H1 (cell line): ENCODE measurements around the gene COL4A4. TPM values are rescaled to one million over a fixed set of nuclear protein-coding genes. Genes with fewer than 3 reads are reported as not detected.

Experiments
- CTCF ChIA-PET: fragments of 300-600 bp; sonication (Branson Sonifier 250); formaldehyde crosslinking; loops from one replicate; lab custom pipeline; 2021; ENCODE audit not compliant: partially characterized antibody; lab: Charles Lee
- POLR2A ChIA-PET: fragments of 300-600 bp; sonication (Branson Sonifier 250); formaldehyde crosslinking; loops from one replicate; lab custom pipeline; 2021; ENCODE audit warnings: inconsistent platforms; ENCODE audit not compliant: partially characterized antibody; lab: Charles Lee
- DNase-seq, 2 experiments: peaks; one replicate each; pipeline versions ENCODE4 v3.0.0 to v3.0.0-alpha.2; 2010 to 2022; ENCODE audit warnings: low spot score in 2 of 2, low read depth in 1 of 2, mixed read lengths in 1 of 2
- FAIRE-seq: peaks from 2 replicates; lab custom pipeline; 2011; peaks lifted over from hg19 to GRCh38; lab: Jason Lieb, UNC
- H2AFZ ChIP-seq: 2 replicates; pipeline ENCODE4 v1.8.1; 2012; ENCODE audit warnings: low read length, inconsistent platforms
- H2AK5ac ChIP-seq: 2 replicates; pipeline ENCODE4 v1.6.1; 2013; ENCODE audit warnings: low read depth, low read length
- H2BK120ac ChIP-seq: replicated peaks from 2 replicates; pipeline ENCODE3; 2013; ENCODE audit warnings: low read depth, low read length, inconsistent platforms
- H2BK12ac ChIP-seq: 2 replicates; pipeline ENCODE4 v1.6.1; 2013; ENCODE audit warnings: low read depth, low read length
- H2BK15ac ChIP-seq: 2 replicates; pipeline ENCODE4 v1.6.1; 2013; ENCODE audit warnings: low read length
- H2BK20ac ChIP-seq: 2 replicates; pipeline ENCODE4 v1.6.1; 2013; ENCODE audit warnings: low read length
- H2BK5ac ChIP-seq: 2 replicates; pipeline ENCODE4 v1.6.1; 2013; ENCODE audit warnings: low read depth, low read length
- H3K14ac ChIP-seq: 2 replicates; pipeline ENCODE4 v1.6.1; 2013; ENCODE audit warnings: inconsistent platforms; ENCODE audit not compliant: insufficient read length
- H3K18ac ChIP-seq: 2 replicates; pipeline ENCODE4 v1.6.1; 2013; ENCODE audit warnings: low read length; ENCODE audit errors: extremely low read depth
- H3K23ac ChIP-seq: 2 replicates; pipeline ENCODE4 v1.6.1; 2013; ENCODE audit warnings: inconsistent platforms; ENCODE audit not compliant: insufficient read length
- H3K23me2 ChIP-seq: 2 replicates; pipeline ENCODE4 v1.6.1; 2013; ENCODE audit warnings: low read depth, low read length
- H3K27ac ChIP-seq: 2 replicates; pipeline ENCODE4 v1.6.1; 2011; ENCODE audit warnings: low read depth, low read length, inconsistent platforms
- H3K27me3 ChIP-seq, 4 experiments: replicated peaks in 1 of 4; 1 replicate in 1 of 4; 2 replicates in 3 of 4; pipeline versions ENCODE4 v1.6.1 to v1.8.1; 2011 to 2013; ENCODE audit warnings: low read length in 3 of 4, mild to moderate bottlenecking in 3 of 4, inconsistent platforms in 2 of 4, mixed read lengths in 2 of 4, moderate library complexity in 1 of 4; ENCODE audit not compliant: control insufficient read depth in 3 of 4, insufficient read depth in 3 of 4; ENCODE audit errors: extremely low read depth in 1 of 4
- H3K36me3 ChIP-seq, 4 experiments: 2 replicates each; pipeline versions ENCODE4 v1.6.1 to v1.8.1; 2011 to 2013; ENCODE audit warnings: mild to moderate bottlenecking in 4 of 4, low read length in 3 of 4, moderate library complexity in 2 of 4, control low read depth in 1 of 4, inconsistent platforms in 1 of 4; ENCODE audit not compliant: insufficient read depth in 4 of 4, control insufficient read depth in 2 of 4
- H3K4ac ChIP-seq: replicated peaks from 2 replicates; pipeline ENCODE3; 2013; ENCODE audit warnings: low read length, low read depth, mixed read lengths, inconsistent platforms; ENCODE audit not compliant: insufficient read length
- H3K4me1 ChIP-seq, 4 experiments: replicated peaks in 1 of 4; 1 replicate in 1 of 4; 2 replicates in 3 of 4; pipeline versions ENCODE4 v1.6.1 to v1.8.1; 2011 to 2013; ENCODE audit warnings: low read length in 3 of 4, inconsistent platforms in 2 of 4, mixed read lengths in 1 of 4; ENCODE audit not compliant: insufficient read depth in 4 of 4, control insufficient read depth in 3 of 4
- H3K4me2 ChIP-seq, 2 experiments: 2 replicates each; pipeline versions ENCODE4 v1.6.1 to v1.8.1; 2011 to 2013; ENCODE audit warnings: low read depth in 2 of 2, low read length in 2 of 2, control low read depth in 1 of 2, inconsistent platforms in 1 of 2, mild to moderate bottlenecking in 1 of 2; ENCODE audit not compliant: insufficient read depth in 1 of 2
- H3K4me3 ChIP-seq, 4 experiments: fragments of 200-600, 300-600 bp in 1 of 4; sonication (generic), shearing (Covaris generic), sonication (Bioruptor Twin) in 1 of 4; 2 replicates each; pipeline versions ENCODE4 v1.5.1 to v1.8.1; 2011 to 2016; ENCODE audit warnings: low read length in 4 of 4, low read depth in 3 of 4, control low read depth in 2 of 4, inconsistent platforms in 2 of 4, mild to moderate bottlenecking in 2 of 4, mixed read lengths in 1 of 4, moderate library complexity in 1 of 4; ENCODE audit not compliant: insufficient read depth in 2 of 4; ENCODE audit errors: extremely low read depth in 1 of 4
- H3K56ac ChIP-seq: replicated peaks from 2 replicates; pipeline ENCODE3; 2013; ENCODE audit warnings: low read depth, mild to moderate bottlenecking, mixed read lengths, low read length, inconsistent platforms; ENCODE audit not compliant: insufficient read length
- H3K79me1 ChIP-seq: 2 replicates; pipeline ENCODE4 v1.6.1; 2013; ENCODE audit warnings: low read depth, low read length, control low read depth
- H3K79me2 ChIP-seq, 2 experiments: 2 replicates each; pipeline versions ENCODE4 v1.6.1 to v1.8.1; 2012 to 2013; ENCODE audit warnings: low read length in 2 of 2, mild to moderate bottlenecking in 2 of 2, inconsistent platforms in 1 of 2; ENCODE audit not compliant: insufficient read depth in 2 of 2, control insufficient read depth in 1 of 2
- H3K9ac ChIP-seq, 4 experiments: replicated peaks in 1 of 4; 1 replicate in 1 of 4; 2 replicates in 3 of 4; pipeline versions ENCODE4 v1.6.1 to v1.8.1; 2011 to 2013; ENCODE audit warnings: low read depth in 3 of 4, low read length in 3 of 4, control low read depth in 2 of 4, mild to moderate bottlenecking in 2 of 4, moderate library complexity in 2 of 4, inconsistent platforms in 1 of 4; ENCODE audit errors: extremely low read depth in 1 of 4
- H3K9me3 ChIP-seq, 2 experiments: 2 replicates each; pipeline versions ENCODE4 v1.6.1 to v1.8.1; 2012 to 2013; ENCODE audit warnings: mild to moderate bottlenecking in 2 of 2, moderate library complexity in 2 of 2, control low read depth in 1 of 2, inconsistent platforms in 1 of 2, low read depth in 1 of 2, low read length in 1 of 2, mixed read lengths in 1 of 2; ENCODE audit not compliant: insufficient read depth in 2 of 2
- H4K20me1 ChIP-seq, 2 experiments: replicated peaks in 1 of 2; 2 replicates each; pipeline versions ENCODE3 to v1.8.1; 2011 to 2013; ENCODE audit warnings: inconsistent platforms in 2 of 2, low read length in 2 of 2, mild to moderate bottlenecking in 1 of 2; ENCODE audit not compliant: insufficient read depth in 2 of 2, control insufficient read depth in 1 of 2
- H4K5ac ChIP-seq: 2 replicates; pipeline ENCODE4 v1.6.1; 2013; ENCODE audit warnings: low read length, low read depth, mixed read lengths, inconsistent platforms; ENCODE audit not compliant: insufficient read length
- H4K8ac ChIP-seq: 2 replicates; pipeline ENCODE4 v1.8.0; 2013; ENCODE audit warnings: mild to moderate bottlenecking, moderate library complexity, low read length, inconsistent platforms; ENCODE audit not compliant: insufficient read depth; ENCODE audit errors: extremely low read depth
- H4K91ac ChIP-seq: replicated peaks from 2 replicates; pipeline ENCODE3; 2013; ENCODE audit warnings: low read length, mixed read lengths, inconsistent platforms; ENCODE audit not compliant: insufficient read length
- HDAC6 ChIP-seq: IDR thresholded peaks from one replicate; pipeline ENCODE4 v1.7.1; 2012; ENCODE audit warnings: low read depth, mild to moderate bottlenecking, inconsistent platforms, low read length, moderate library complexity
- RAD21 ChIP-seq, 2 experiments: IDR thresholded peaks in 1 of 2; conservative IDR thresholded peaks in 1 of 2; 2 replicates each; pipeline ENCODE4 v1.6.1; 2011; ENCODE audit warnings: low read depth in 2 of 2, low read length in 2 of 2, improper control_type of control experiment in 1 of 2, inconsistent platforms in 1 of 2, mild to moderate bottlenecking in 1 of 2, moderate library complexity in 1 of 2
- WGBS, 2 experiments: shearing (Covaris generic) in 1 of 2; methylation state at CpG; one replicate each; pipeline versions ENCODE4 v1.1.6 to v1.1.7; 2013 to 2015; ENCODE audit warnings: low lambda C conversion rate in 2 of 2, mixed read lengths in 2 of 2, inconsistent platforms in 1 of 2, low coverage in 1 of 2, missing lambda C conversion rate in 1 of 2; ENCODE audit not compliant: insufficient replicate concordance in 2 of 2, insufficient coverage in 1 of 2, insufficient read length in 1 of 2; ENCODE audit errors: extremely low coverage in 1 of 2, missing lambda C conversion rate in 1 of 2; 5-methylcytosine and 5-hydroxymethylcytosine counted together
- polyA plus RNA-seq, 7 experiments: library from polyadenylated mRNA; depleted of rRNA in 3 of 7; stranded (reverse) in 5 of 7; unstranded in 2 of 7; fragments of >200 nt in 5 of 7; fragments of 200-250 nt in 2 of 7; gene quantifications; 1 replicate in 5 of 7; 2 replicates in 1 of 7; 4 replicates in 1 of 7; pipeline versions ENCODE4 v1.2.1 to v1.2.3, GENCODE V29; 2011 to 2013; ENCODE audit warnings: missing spikeins in 2 of 7, mixed read lengths in 2 of 7
- total RNA-seq: library from RNA; stranded (reverse); fragmentation: NEBNext Ultra II Directional; extraction: Animal tissue kit (Norgen Biotek cat#: 25700); gene quantifications from 2 replicates; pipeline ENCODE4 v1.2.1, GENCODE V29; 2021
- TF ChIP-seq, protein P1 (sequence below), 3 experiments: IDR thresholded peaks; 1 replicate in 2 of 3; 2 replicates in 1 of 3; pipeline versions ENCODE4 v1.5.1 to v1.6.1; 2011; ENCODE audit warnings: low read length in 3 of 3, mild to moderate bottlenecking in 3 of 3, inconsistent platforms in 2 of 3, low read depth in 1 of 3, moderate library complexity in 1 of 3; ENCODE audit not compliant: insufficient read depth in 1 of 3; ENCODE audit errors: control extremely low read depth in 1 of 3

The COL4A4 gene
- total and polyA plus RNA-seq, 2 of the 8 experiments (the other 6 are each of a cell fraction or from before 2014, with no cell fraction given), result 0.33 to 1.7 TPM

DNA sequence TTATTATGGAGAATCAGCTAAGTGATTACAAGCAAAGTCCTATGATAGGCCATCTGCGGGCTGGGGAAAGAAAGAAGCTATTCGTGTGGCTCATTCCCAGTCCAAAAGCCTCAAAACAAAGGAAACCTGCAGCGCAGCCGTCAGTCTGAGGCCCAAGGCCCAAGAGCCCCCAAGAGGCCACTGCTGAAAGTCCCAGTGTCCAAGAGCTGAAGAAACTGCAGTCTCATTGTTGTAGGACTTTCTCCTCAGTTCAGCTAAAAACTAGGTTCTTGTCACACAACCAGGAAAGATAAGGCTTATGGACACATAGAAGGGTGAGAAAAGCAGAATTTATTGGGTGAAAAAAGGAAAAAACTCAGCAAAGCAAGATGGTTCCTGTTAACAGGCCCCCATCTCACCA is 185.0 kb downstream of the COL4A4 start:
- H2AK5ac ChIP-seq, result no peak overlapping the region
- no peak overlapping the region for H3K14ac ChIP-seq
- H2BK15ac ChIP-seq, result no peak overlapping the region
- 100% methylated on average over 4 of the region's 4 CpGs; no CpG with 5 or more reads in 1 of the 2 experiments for WGBS, 2 experiments
- no peak overlapping the region for H2BK12ac ChIP-seq
- no peak for TF ChIP-seq HDAC6
- TF ChIP-seq, protein P1, sequence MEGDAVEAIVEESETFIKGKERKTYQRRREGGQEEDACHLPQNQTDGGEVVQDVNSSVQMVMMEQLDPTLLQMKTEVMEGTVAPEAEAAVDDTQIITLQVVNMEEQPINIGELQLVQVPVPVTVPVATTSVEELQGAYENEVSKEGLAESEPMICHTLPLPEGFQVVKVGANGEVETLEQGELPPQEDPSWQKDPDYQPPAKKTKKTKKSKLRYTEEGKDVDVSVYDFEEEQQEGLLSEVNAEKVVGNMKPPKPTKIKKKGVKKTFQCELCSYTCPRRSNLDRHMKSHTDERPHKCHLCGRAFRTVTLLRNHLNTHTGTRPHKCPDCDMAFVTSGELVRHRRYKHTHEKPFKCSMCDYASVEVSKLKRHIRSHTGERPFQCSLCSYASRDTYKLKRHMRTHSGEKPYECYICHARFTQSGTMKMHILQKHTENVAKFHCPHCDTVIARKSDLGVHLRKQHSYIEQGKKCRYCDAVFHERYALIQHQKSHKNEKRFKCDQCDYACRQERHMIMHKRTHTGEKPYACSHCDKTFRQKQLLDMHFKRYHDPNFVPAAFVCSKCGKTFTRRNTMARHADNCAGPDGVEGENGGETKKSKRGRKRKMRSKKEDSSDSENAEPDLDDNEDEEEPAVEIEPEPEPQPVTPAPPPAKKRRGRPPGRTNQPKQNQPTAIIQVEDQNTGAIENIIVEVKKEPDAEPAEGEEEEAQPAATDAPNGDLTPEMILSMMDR (IDR thresholded peaks at IDR 0.05; ENCODE audit: control extremely low read depth in 1 of 3, insufficient read depth in 1 of 3, low read depth in 1 of 3, low read length in 3 of 3), result 0 out of 4 replicates have a peak, but pooled peaks of 1 of the 3 experiments have one; percentile 1
- TF ChIP-seq RAD21 (IDR thresholded peaks at IDR 0.05 in 1 of 2, conservative IDR thresholded peaks at IDR 0.05 in 1 of 2; ENCODE audit: low read depth in 2 of 2, low read length in 2 of 2), result peak; percentile 20 to 37
- TF ChIP-seq, all 59 proteins: peak for 2
- Histone ChIP-seq H3K27me3 (no peaks in the 10 kb centered on the region), H4K91ac (no peak overlapping the region), H3K9me3 (no peaks in the 10 kb centered on the region), H4K5ac (no peak overlapping the region), H3K79me2 (no peaks in the 10 kb centered on the region), H3K79me1 (no peaks in the 10 kb centered on the region), H3K4ac (no peak overlapping the region), H2AFZ (no peak overlapping the region), H4K8ac (no peak overlapping the region), H3K56ac (no peak overlapping the region), H3K9ac (no peak overlapping the region), H2BK20ac (no peak overlapping the region), H4K20me1 (no peaks in the 10 kb centered on the region), H3K27ac (no peak overlapping the region), H2BK5ac (no peak overlapping the region), H3K23me2 (no peaks in the 10 kb centered on the region), H2BK120ac (no peak overlapping the region), H3K4me2 (no peak overlapping the region), H3K4me3 (no peak overlapping the region), H3K18ac (no peak overlapping the region), H3K4me1 (no peaks in the 10 kb centered on the region; a peak in 1 of 7 replicates), H3K23ac (no peak overlapping the region), H3K36me3 (no peaks in the 10 kb centered on the region)
- DNase-seq (no peak), FAIRE-seq (no peak)
- ChIA-PET CTCF (interaction anchor here (0.7 to 1.4 kb wide), 8 partner anchors 12 to 218 kb away, joined by 3 to 6 read pairs (median 3); no protein-coding TSS in a partner anchor), POLR2A (no interaction called here)
